Smooth muscle cell (in vitro differentiated cells): Measurements from ENCODE around the gene KAZN. TPM values are rescaled to one million over a fixed set of nuclear protein-coding genes. Genes with fewer than 3 reads are reported as not detected.

Experiments
- DNase-seq: peaks from one replicate; lab custom pipeline; 2025; ENCODE audit not compliant: unreplicated experiment; lab: John Stamatoyannopoulos, UW
- H2AFZ ChIP-seq: fragments of 200-600 bp; sonication (generic); 2 replicates; pipeline ENCODE4 v1.6.0; 2016; ENCODE audit warnings: antibody characterized with exemption, low read depth, mild to moderate bottlenecking
- H3F3A ChIP-seq: fragments of 200-600 bp; sonication (generic); 2 replicates; pipeline ENCODE4 v1.6.0; 2017; ENCODE audit warnings: antibody characterized with exemption, low read depth
- H3K27ac ChIP-seq: fragments of 200-600 bp; sonication (generic); 2 replicates; pipeline ENCODE4 v1.5.1; 2016; ENCODE audit warnings: low read depth, mild to moderate bottlenecking
- H3K27me3 ChIP-seq: fragments of 200-600 bp; sonication (generic); 2 replicates; pipeline ENCODE4 v1.6.1; 2016; ENCODE audit warnings: low read depth, mild to moderate bottlenecking
- H3K36me3 ChIP-seq: fragments of 200-600 bp; sonication (generic); 2 replicates; pipeline ENCODE4 v1.5.1; 2016; ENCODE audit warnings: low read depth
- H3K4me1 ChIP-seq: fragments of 200-600 bp; sonication (generic); 2 replicates; pipeline ENCODE4 v1.5.1; 2016; ENCODE audit warnings: low read depth
- H3K4me2 ChIP-seq: fragments of 200-600 bp; sonication (generic); 2 replicates; pipeline ENCODE4 v1.6.0; 2016; ENCODE audit warnings: mild to moderate bottlenecking
- H3K4me3 ChIP-seq: fragments of 200-600 bp; sonication (generic); 2 replicates; pipeline ENCODE4 v1.5.1; 2016; ENCODE audit warnings: mild to moderate bottlenecking
- H3K79me2 ChIP-seq: fragments of 200-600 bp; sonication (generic); 2 replicates; pipeline ENCODE4 v1.6.0; 2016; ENCODE audit warnings: low read depth, mild to moderate bottlenecking
- H3K9ac ChIP-seq: fragments of 200-600 bp; sonication (generic); 2 replicates; pipeline ENCODE4 v1.6.0; 2016; ENCODE audit warnings: low read depth
- H3K9me3 ChIP-seq: fragments of 200-600 bp; sonication (generic); replicated peaks from 2 replicates; pipeline ENCODE4 v1.5.1; 2016; ENCODE audit warnings: low read depth
- H4K20me1 ChIP-seq: fragments of 200-600 bp; sonication (generic); 2 replicates; pipeline ENCODE4 v1.6.0; 2016; ENCODE audit warnings: low read depth
- WGBS: methylation state at CpG from one replicate; pipeline ENCODE4 v1.1.7; 2016; ENCODE audit warnings: low lambda C conversion rate; 5-methylcytosine and 5-hydroxymethylcytosine counted together
- polyA plus RNA-seq: library from polyadenylated mRNA; unstranded; fragments of >200 nt; fragmentation: Nextera tagmentation; extraction: Ambion mirVana; gene quantifications from 2 replicates; pipeline ENCODE4 v1.2.1, GENCODE V29; 2016
- total RNA-seq: library from RNA; depleted of rRNA; stranded (reverse); fragments of >200 nt; gene quantifications from 2 replicates; pipeline ENCODE4 v1.2.3, GENCODE V29; 2014
- TF ChIP-seq, protein P1 (sequence below): fragments of 200-600 bp; sonication (generic); IDR thresholded peaks from 2 replicates; pipeline ENCODE4 v1.5.1; 2017; ENCODE audit warnings: borderline replicate concordance, mild to moderate bottlenecking, antibody characterized with exemption; ENCODE audit not compliant: insufficient read depth, poor library complexity, severe bottlenecking

Gene KAZN
- total and polyA plus RNA-seq, 2 experiments from 2014 or later = 6.3 to 8.2 TPM

GRCh38 chr1:14689996-14690615 is 91.6 kb downstream of the KAZN start:
- no peaks in the 10 kb centered on the region for H3K36me3 ChIP-seq
- H3F3A ChIP-seq = no peaks in the 10 kb centered on the region
- no peak overlapping the region for H3K9ac ChIP-seq
- H3K4me1 ChIP-seq = peaks cover 3% of the 10 kb centered on the region
- TF ChIP-seq, protein P1, sequence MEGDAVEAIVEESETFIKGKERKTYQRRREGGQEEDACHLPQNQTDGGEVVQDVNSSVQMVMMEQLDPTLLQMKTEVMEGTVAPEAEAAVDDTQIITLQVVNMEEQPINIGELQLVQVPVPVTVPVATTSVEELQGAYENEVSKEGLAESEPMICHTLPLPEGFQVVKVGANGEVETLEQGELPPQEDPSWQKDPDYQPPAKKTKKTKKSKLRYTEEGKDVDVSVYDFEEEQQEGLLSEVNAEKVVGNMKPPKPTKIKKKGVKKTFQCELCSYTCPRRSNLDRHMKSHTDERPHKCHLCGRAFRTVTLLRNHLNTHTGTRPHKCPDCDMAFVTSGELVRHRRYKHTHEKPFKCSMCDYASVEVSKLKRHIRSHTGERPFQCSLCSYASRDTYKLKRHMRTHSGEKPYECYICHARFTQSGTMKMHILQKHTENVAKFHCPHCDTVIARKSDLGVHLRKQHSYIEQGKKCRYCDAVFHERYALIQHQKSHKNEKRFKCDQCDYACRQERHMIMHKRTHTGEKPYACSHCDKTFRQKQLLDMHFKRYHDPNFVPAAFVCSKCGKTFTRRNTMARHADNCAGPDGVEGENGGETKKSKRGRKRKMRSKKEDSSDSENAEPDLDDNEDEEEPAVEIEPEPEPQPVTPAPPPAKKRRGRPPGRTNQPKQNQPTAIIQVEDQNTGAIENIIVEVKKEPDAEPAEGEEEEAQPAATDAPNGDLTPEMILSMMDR = no peak
- H2AFZ ChIP-seq = no peak overlapping the region
- no peaks in the 10 kb centered on the region for H3K27me3 ChIP-seq
- WGBS = 92% methylated on average over 15 of the region's 15 CpGs
- no peaks in the 10 kb centered on the region for H3K9me3 ChIP-seq
- no peaks in the 10 kb centered on the region for H4K20me1 ChIP-seq
- DNase-seq = no peak
- H3K4me2 ChIP-seq = no peak overlapping the region
- no peak overlapping the region for H3K27ac ChIP-seq
- H3K4me3 ChIP-seq = no peak overlapping the region
- no peaks in the 10 kb centered on the region for H3K79me2 ChIP-seq

GRCh38 chr1:14693949-14694348 is 95.5 kb downstream of the KAZN start:
- H3K4me2 ChIP-seq = no peak overlapping the region
- no peak overlapping the region for H3K27ac ChIP-seq
- TF ChIP-seq, protein P1 = no peak
- H3K9ac ChIP-seq = no peak overlapping the region
- H3K27me3 ChIP-seq = no peaks in the 10 kb centered on the region
- no peak for DNase-seq
- no peaks in the 10 kb centered on the region for H3F3A ChIP-seq
- H3K9me3 ChIP-seq = no peaks in the 10 kb centered on the region
- peaks cover 3% of the 10 kb centered on the region for H3K4me1 ChIP-seq
- H4K20me1 ChIP-seq = no peaks in the 10 kb centered on the region
- no peak overlapping the region for H2AFZ ChIP-seq
- H3K79me2 ChIP-seq = no peaks in the 10 kb centered on the region
- 70% methylated on average over 7 of the region's 7 CpGs for WGBS
- no peak overlapping the region for H3K4me3 ChIP-seq
- no peaks in the 10 kb centered on the region for H3K36me3 ChIP-seq

GRCh38 chr1:14694589-14694988 is 96.1 kb downstream of the KAZN start:
- DNase-seq = no peak
- no peaks in the 10 kb centered on the region for H3K9me3 ChIP-seq
- TF ChIP-seq, protein P1 = no peak
- H2AFZ ChIP-seq = no peak overlapping the region
- H3K4me3 ChIP-seq = no peak overlapping the region
- no peak overlapping the region for H3K27ac ChIP-seq
- no peaks in the 10 kb centered on the region for H4K20me1 ChIP-seq
- H3K4me2 ChIP-seq = no peak overlapping the region
- peaks cover 3% of the 10 kb centered on the region for H3K4me1 ChIP-seq
- no peaks in the 10 kb centered on the region for H3K27me3 ChIP-seq
- H3K9ac ChIP-seq = no peak overlapping the region
- H3K79me2 ChIP-seq = no peaks in the 10 kb centered on the region
- H3K36me3 ChIP-seq = no peaks in the 10 kb centered on the region
- 90% methylated on average over 3 of the region's 3 CpGs for WGBS
- no peaks in the 10 kb centered on the region for H3F3A ChIP-seq

DNA sequence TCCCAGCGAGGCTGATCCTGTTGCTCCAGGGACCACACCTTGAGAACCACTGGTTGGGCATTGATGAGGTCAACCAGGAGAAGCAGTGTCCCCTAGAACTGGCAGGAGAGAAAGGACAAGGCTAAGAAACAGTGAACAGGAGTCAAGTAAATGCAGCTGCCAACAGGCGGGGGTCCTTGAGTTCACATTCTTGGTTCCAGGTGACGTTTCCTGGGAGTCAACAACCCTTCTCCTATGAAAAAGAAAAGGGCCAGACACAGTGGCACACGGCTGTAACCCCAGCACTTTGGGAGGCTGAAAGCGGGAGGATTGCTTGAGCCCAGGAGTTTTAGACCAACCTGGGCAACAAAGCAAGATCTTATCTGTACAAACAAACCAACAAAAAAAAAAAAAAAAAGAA is 98.3 kb downstream of the KAZN start:
- Histone ChIP-seq H2AFZ (no peak overlapping the region), H3K27me3 (no peaks in the 10 kb centered on the region), H3K9me3 (no peaks in the 10 kb centered on the region), H3K36me3 (no peaks in the 10 kb centered on the region), H3F3A (no peaks in the 10 kb centered on the region), H3K4me2 (no peak overlapping the region), H3K9ac (no peak overlapping the region), H3K4me1 (no peaks in the 10 kb centered on the region), H3K4me3 (no peak overlapping the region), H4K20me1 (no peaks in the 10 kb centered on the region), H3K79me2 (no peaks in the 10 kb centered on the region), H3K27ac (no peak overlapping the region)
- 75% methylated on average over 5 of the region's 5 CpGs for WGBS
- TF ChIP-seq, protein P1 = no peak
- DNase-seq = no peak
